OCI-LY3 (cell line): ENCODE measurements around the gene OR8G5.

Experiments used
- EZH2phosphoT487 ChIP-seq: fragments of 200-600 bp; shearing (Covaris generic); IDR thresholded peaks from 2 replicates; pipeline ENCODE4 v1.6.1; 2018; ENCODE audit warnings: antibody characterized with exemption, mixed run types, low read depth
- TF ChIP-seq, protein P1 (sequence below): fragments of 200-600, 300-600 bp; sonication (generic); IDR thresholded peaks from 2 replicates; pipeline ENCODE4 v1.5.1; 2014; ENCODE audit warnings: antibody characterized with exemption, low read length, low read depth

DNA sequence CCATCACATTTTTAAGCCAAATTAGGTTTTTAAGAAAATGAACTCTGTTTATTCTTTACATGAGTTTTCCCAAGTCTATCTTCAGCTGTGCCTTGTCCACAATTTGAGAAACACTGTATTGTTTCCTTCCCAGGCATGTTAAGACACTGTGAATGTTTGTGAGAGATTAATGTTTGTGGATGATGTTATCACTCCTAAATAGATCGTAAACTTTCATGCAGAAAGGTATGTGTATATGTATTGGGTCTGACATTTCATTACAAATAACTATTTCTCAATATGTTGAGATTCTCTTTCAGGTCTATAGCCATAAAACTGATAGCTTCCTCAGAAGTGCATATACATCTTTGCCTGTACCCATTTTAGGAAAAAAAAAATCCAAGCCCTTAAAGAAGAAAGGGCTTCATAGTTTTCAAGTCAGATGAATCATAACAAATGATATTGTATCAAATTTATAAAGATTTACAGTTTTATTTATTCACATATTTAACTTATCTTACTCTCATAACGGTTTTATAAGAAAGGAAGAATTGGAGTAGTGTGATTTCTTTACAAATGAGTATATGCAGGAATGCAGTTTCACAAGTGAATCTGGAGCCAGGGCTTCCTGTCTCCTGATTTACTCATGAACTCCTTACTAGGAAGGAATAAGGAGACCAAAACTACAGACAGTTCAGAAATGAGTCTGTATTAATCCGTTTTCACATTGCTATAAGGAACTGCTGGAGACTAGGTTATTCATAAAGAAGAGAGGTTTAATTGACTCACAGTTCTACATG is 46.4 kb downstream of the OR8G5 start:
- TF ChIP-seq, protein P1, sequence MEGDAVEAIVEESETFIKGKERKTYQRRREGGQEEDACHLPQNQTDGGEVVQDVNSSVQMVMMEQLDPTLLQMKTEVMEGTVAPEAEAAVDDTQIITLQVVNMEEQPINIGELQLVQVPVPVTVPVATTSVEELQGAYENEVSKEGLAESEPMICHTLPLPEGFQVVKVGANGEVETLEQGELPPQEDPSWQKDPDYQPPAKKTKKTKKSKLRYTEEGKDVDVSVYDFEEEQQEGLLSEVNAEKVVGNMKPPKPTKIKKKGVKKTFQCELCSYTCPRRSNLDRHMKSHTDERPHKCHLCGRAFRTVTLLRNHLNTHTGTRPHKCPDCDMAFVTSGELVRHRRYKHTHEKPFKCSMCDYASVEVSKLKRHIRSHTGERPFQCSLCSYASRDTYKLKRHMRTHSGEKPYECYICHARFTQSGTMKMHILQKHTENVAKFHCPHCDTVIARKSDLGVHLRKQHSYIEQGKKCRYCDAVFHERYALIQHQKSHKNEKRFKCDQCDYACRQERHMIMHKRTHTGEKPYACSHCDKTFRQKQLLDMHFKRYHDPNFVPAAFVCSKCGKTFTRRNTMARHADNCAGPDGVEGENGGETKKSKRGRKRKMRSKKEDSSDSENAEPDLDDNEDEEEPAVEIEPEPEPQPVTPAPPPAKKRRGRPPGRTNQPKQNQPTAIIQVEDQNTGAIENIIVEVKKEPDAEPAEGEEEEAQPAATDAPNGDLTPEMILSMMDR = no peak
- no peak for TF ChIP-seq EZH2phosphoT487
